ENCODE results near the gene MRPL55.
"Not testable (repeated sequence)": the region's sequence is repeated elsewhere in the genome, so short reads cannot be mapped to it uniquely, and the experiment has no call there.

MRPL55 gene

GRCh38 chr1:228120351-228120750 is 11.3 kb upstream of the MRPL55 start:
- no peak for DNase-seq

- no peak for DNase-seq
Observed at GRCh38 chr1:228118040-228118439, 8.9 kb upstream of the MRPL55 start.

GRCh38 chr1:228117335-228117734 is 8.2 kb upstream of the MRPL55 start:
- DNase-seq: no peak

GRCh38 chr1:228114827-228115226 is 5.7 kb upstream of the MRPL55 start:
- DNase-seq: no peak

GRCh38 chr1:228112617-228113016 is 3.5 kb upstream of the MRPL55 start:
- DNase-seq: no peak

GRCh38 chr1:228112167-228112566 is 3.1 kb upstream of the MRPL55 start:
- no peak for DNase-seq

GRCh38 chr1:228111315-228111714 is 2.2 kb upstream of the MRPL55 start:
- DNase-seq: not testable (repeated sequence)

GRCh38 chr1:228110556-228110955 is 1.5 kb upstream of the MRPL55 start:
- DNase-seq: no peak

GRCh38 chr1:228109962-228110488 is 926 bp upstream of the MRPL55 start:
- DNase-seq: peak; percentile 37

GRCh38 chr1:228108742-228109072 is 392 bp downstream of the MRPL55 start:
- DNase-seq: no peak

- DNase-seq: no peak
Observed at GRCh38 chr1:228108055-228108690, 926 bp downstream of the MRPL55 start.

GRCh38 chr1:228107636-228108035 is 1.5 kb downstream of the MRPL55 start:
- no peak for DNase-seq

- DNase-seq: no peak
Observed at GRCh38 chr1:228106800-228107054, 2.4 kb downstream of the MRPL55 start.

GRCh38 chr1:228105996-228106799 is 2.9 kb downstream of the MRPL55 start:
- no peak for DNase-seq

GRCh38 chr1:228105270-228105995 is 3.7 kb downstream of the MRPL55 start:
- no peak for DNase-seq

GRCh38 chr1:228104526-228105269 is 4.4 kb downstream of the MRPL55 start:
- no peak for DNase-seq

- DNase-seq: peak; percentile 94
Observed at GRCh38 chr1:228102791-228103620, 6.1 kb downstream of the MRPL55 start, which contains the start of gene C1orf35. TSS of gene C1orf35 (minus strand) at chr1:228103325. CDS start at chr1:228103227, 98 bp downstream.

GRCh38 chr1:228101994-228102790 is 6.9 kb downstream of the MRPL55 start:
- DNase-seq: peak; percentile 54

- DNase-seq: no peak
Observed at GRCh38 chr1:228101614-228101993, 7.5 kb downstream of the MRPL55 start.

- DNase-seq: no peak
Observed at GRCh38 chr1:228100822-228101613, 8.1 kb downstream of the MRPL55 start.
